Mammary epithelial cell (primary cell): Measurements from ENCODE around the gene MDH1.
A peak's percentile ranks its signal among the peaks of the same experiment; 100 is the strongest.

Experiments used
- EZH2 ChIP-seq: IDR thresholded peaks from 2 replicates; pipeline ENCODE4 v1.6.1; 2012; ENCODE audit warnings: low read length, inconsistent platforms, borderline replicate concordance
- TF ChIP-seq, protein P1 (sequence below), 2 donors: IDR thresholded peaks in 1 of 2; conservative IDR thresholded peaks in 1 of 2; 2 replicates each; pipeline ENCODE4 v1.5.1; 2011 to 2012; ENCODE audit warnings: inconsistent platforms in 2 of 2, low read length in 2 of 2, mild to moderate bottlenecking in 2 of 2, control low read depth in 1 of 2, low read depth in 1 of 2; ENCODE audit not compliant: insufficient read depth in 1 of 2; ENCODE audit errors: extremely low read depth in 1 of 2

DNA sequence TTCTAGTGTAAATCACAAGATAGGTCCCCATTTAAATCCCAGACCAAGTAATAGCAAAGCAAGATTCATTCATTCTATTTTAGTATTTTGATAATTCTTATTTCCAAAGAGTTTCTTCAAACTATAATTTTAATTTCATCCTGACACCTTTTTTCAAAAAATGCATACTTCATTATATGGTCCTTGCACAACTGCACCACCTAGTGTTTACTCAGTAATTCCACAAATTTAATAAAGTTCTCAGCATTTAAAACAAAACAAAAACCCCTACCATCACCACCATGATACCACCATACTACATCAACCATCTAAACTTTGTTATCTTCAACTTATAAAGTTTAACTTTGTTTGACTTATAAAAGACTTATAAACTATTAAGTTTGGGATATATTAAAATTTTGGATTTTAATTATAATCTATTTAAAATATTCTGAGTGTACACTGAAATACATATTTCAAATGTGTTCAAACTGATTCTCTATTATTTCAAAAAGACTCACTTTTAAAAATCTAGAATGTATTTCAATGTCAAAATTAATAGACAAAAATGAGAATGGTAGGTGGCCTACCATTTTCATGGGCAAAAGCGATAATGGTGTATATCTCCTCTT lies 44.6 kb upstream of the MDH1 start:
- TF ChIP-seq, protein P1, sequence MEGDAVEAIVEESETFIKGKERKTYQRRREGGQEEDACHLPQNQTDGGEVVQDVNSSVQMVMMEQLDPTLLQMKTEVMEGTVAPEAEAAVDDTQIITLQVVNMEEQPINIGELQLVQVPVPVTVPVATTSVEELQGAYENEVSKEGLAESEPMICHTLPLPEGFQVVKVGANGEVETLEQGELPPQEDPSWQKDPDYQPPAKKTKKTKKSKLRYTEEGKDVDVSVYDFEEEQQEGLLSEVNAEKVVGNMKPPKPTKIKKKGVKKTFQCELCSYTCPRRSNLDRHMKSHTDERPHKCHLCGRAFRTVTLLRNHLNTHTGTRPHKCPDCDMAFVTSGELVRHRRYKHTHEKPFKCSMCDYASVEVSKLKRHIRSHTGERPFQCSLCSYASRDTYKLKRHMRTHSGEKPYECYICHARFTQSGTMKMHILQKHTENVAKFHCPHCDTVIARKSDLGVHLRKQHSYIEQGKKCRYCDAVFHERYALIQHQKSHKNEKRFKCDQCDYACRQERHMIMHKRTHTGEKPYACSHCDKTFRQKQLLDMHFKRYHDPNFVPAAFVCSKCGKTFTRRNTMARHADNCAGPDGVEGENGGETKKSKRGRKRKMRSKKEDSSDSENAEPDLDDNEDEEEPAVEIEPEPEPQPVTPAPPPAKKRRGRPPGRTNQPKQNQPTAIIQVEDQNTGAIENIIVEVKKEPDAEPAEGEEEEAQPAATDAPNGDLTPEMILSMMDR (conservative IDR thresholded peaks at IDR 0.05 in 1 of 2, IDR thresholded peaks at IDR 0.05 in 1 of 2; ENCODE audit: extremely low read depth in 1 of 2, insufficient read depth in 1 of 2, low read depth in 1 of 2, low read length in 2 of 2): peak; percentile 45 to 59
- no peak for TF ChIP-seq EZH2
